Esophagus squamous epithelium (tissue), 4 donors: ENCODE results near the gene MAGOHB.

Experiments
- POLR2A ChIP-seq, 4 donors: fragments of 450-650 bp; IDR thresholded peaks; one replicate each; pipeline ENCODE4 v1.6.1; 2017; ENCODE audit warnings: antibody characterized with exemption in 4 of 4, mild to moderate bottlenecking in 4 of 4, moderate library complexity in 3 of 4
- TF ChIP-seq, protein P1 (sequence below), 6 experiments: fragments of 450-650 bp in 4 of 6; fragments of 200-600 bp in 2 of 6; sonication (generic) in 2 of 6; IDR thresholded peaks; one replicate each; pipeline ENCODE4 v1.5.1; 2016 to 2019; ENCODE audit warnings: antibody characterized with exemption in 6 of 6, mild to moderate bottlenecking in 4 of 6, moderate library complexity in 4 of 6

DNA sequence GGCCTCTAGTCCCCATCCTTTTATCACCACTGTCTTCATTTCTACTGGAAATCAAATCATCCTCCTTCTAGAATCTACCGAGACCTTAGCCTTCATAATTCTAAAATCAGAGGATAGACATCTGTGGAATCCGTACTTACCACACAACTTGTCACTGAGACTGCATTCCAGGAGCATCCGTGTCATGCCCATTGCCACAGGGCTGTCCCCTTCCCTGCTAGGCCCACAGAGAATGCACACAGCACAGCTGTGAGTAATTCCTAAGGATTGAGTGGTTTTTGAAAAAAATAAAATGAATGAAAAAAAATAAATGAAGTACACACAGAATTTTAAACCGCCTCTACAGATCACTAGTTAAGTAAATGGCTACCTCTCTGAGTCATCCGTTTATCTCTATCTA lies 21.0 kb upstream of the MAGOHB start:
- TF ChIP-seq, protein P1, sequence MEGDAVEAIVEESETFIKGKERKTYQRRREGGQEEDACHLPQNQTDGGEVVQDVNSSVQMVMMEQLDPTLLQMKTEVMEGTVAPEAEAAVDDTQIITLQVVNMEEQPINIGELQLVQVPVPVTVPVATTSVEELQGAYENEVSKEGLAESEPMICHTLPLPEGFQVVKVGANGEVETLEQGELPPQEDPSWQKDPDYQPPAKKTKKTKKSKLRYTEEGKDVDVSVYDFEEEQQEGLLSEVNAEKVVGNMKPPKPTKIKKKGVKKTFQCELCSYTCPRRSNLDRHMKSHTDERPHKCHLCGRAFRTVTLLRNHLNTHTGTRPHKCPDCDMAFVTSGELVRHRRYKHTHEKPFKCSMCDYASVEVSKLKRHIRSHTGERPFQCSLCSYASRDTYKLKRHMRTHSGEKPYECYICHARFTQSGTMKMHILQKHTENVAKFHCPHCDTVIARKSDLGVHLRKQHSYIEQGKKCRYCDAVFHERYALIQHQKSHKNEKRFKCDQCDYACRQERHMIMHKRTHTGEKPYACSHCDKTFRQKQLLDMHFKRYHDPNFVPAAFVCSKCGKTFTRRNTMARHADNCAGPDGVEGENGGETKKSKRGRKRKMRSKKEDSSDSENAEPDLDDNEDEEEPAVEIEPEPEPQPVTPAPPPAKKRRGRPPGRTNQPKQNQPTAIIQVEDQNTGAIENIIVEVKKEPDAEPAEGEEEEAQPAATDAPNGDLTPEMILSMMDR (IDR thresholded peaks at IDR 0.05) = no peak
- TF ChIP-seq POLR2A (IDR thresholded peaks at IDR 0.05) = no peak
